SK-N-SH treated with all-trans-retinoic acid at 6 μM for 48 hours (cell line): ENCODE data around the gene PYGL.

Experiments used
- ATAC-seq: fragments of 200-7000 bp; cut with Tn5 transposase; 3 replicates; pipeline ENCODE4 v1.9.1; 2020; ENCODE audit warnings: mild to moderate bottlenecking, moderate library complexity
- ARNTL ChIP-seq: fragments of 450-650 bp; formaldehyde crosslinking; IDR thresholded peaks from 2 replicates; pipeline ENCODE4 v1.5.0; 2020; ENCODE audit warnings: low read depth, mild to moderate bottlenecking, moderate library complexity, borderline replicate concordance
- BACH2 ChIP-seq: fragments of 250-450 bp; sonication (Bioruptor Pico); IDR thresholded peaks from 2 replicates; pipeline ENCODE4 v1.9.0; 2021; ENCODE audit warnings: mild to moderate bottlenecking, borderline replicate concordance
- CSDC2 ChIP-seq: fragments of 250-450 bp; sonication (Bioruptor Pico); IDR thresholded peaks from 2 replicates; pipeline ENCODE4 v1.5.0; 2020; ENCODE audit warnings: mild to moderate bottlenecking, moderate library complexity
- ESRRG ChIP-seq: fragments of 250-450 bp; sonication (Bioruptor Pico); IDR thresholded peaks from 2 replicates; pipeline ENCODE4 v1.6.1; 2021; ENCODE audit warnings: mild to moderate bottlenecking
- GLIS3 ChIP-seq: fragments of 250-450 bp; sonication (Bioruptor Pico); IDR thresholded peaks from 2 replicates; pipeline ENCODE4 v1.5.0; 2020; ENCODE audit warnings: mild to moderate bottlenecking, moderate library complexity
- ISL1 ChIP-seq: fragments of 250-450 bp; sonication (Bioruptor Pico); IDR thresholded peaks from 2 replicates; pipeline ENCODE4 v2.1.2; 2022; ENCODE audit warnings: mild to moderate bottlenecking, moderate library complexity
- OSR1 ChIP-seq: fragments of 250-450 bp; sonication (Bioruptor Pico); IDR thresholded peaks from 2 replicates; pipeline ENCODE4 v1.8.0; 2022; ENCODE audit warnings: moderate library complexity, mild to moderate bottlenecking, inconsistent platforms
- PPARA ChIP-seq: fragments of 250-450 bp; sonication (Bioruptor Pico); IDR thresholded peaks from 2 replicates; pipeline ENCODE4 v1.5.0; 2020; ENCODE audit warnings: mild to moderate bottlenecking, borderline replicate concordance
- RARB ChIP-seq: fragments of 250-450 bp; sonication (Bioruptor Pico); IDR thresholded peaks from 2 replicates; pipeline ENCODE4 v1.8.0; 2021; ENCODE audit warnings: mild to moderate bottlenecking, moderate library complexity
- SNAI2 ChIP-seq: fragments of 250-450 bp; sonication (Bioruptor Pico); IDR thresholded peaks from 2 replicates; pipeline ENCODE4 v1.5.0; 2020; ENCODE audit warnings: mild to moderate bottlenecking, moderate library complexity
- TCF4 ChIP-seq: fragments of 250-450 bp; sonication (Bioruptor Pico); IDR thresholded peaks from 2 replicates; pipeline ENCODE4 v1.8.0; 2021; ENCODE audit warnings: mild to moderate bottlenecking, moderate library complexity, borderline replicate concordance
- ZC3H10 ChIP-seq: fragments of 250-450 bp; sonication (Bioruptor Pico); IDR thresholded peaks from 2 replicates; pipeline ENCODE4 v1.5.1; 2021; ENCODE audit warnings: mild to moderate bottlenecking, moderate library complexity
- ZFP3 ChIP-seq: fragments of 250-450 bp; sonication (Bioruptor Pico); IDR thresholded peaks from 2 replicates; pipeline ENCODE4 v1.5.0; 2020; ENCODE audit warnings: mild to moderate bottlenecking, moderate library complexity
- ZFP30 ChIP-seq: fragments of 450-650 bp; formaldehyde crosslinking; IDR thresholded peaks from 2 replicates; pipeline ENCODE4 v1.5.0; 2022; ENCODE audit warnings: mild to moderate bottlenecking, moderate library complexity
- ZNF565 ChIP-seq: fragments of 450-650 bp; formaldehyde crosslinking; conservative IDR thresholded peaks from 2 replicates; pipeline ENCODE4 v1.5.0; 2020; ENCODE audit warnings: low read depth, mild to moderate bottlenecking, moderate library complexity
- ZNF70 ChIP-seq: fragments of 450-650 bp; formaldehyde crosslinking; IDR thresholded peaks from 2 replicates; pipeline ENCODE4 v1.5.0; 2020; ENCODE audit warnings: mild to moderate bottlenecking, moderate library complexity
- ZNF8 ChIP-seq: fragments of 450-650 bp; formaldehyde crosslinking; IDR thresholded peaks from 2 replicates; pipeline ENCODE4 v1.5.0; 2020; ENCODE audit warnings: mild to moderate bottlenecking, moderate library complexity
- TF ChIP-seq, protein P1 (sequence below): fragments of 250-450 bp; sonication (Bioruptor Pico); IDR thresholded peaks from 2 replicates; pipeline ENCODE4 v1.5.0; 2020; ENCODE audit warnings: mild to moderate bottlenecking, moderate library complexity
- TF ChIP-seq, protein P2 (sequence below): fragments of 250-450 bp; sonication (Bioruptor Pico); IDR thresholded peaks from 2 replicates; pipeline ENCODE4 v1.5.1; 2021; ENCODE audit warnings: mild to moderate bottlenecking, moderate library complexity
- TF ChIP-seq, protein P3 (sequence below): fragments of 250-450 bp; sonication (Bioruptor Pico); IDR thresholded peaks from 2 replicates; pipeline ENCODE4 v1.8.0; 2021; ENCODE audit warnings: low read depth, mild to moderate bottlenecking, moderate library complexity, borderline replicate concordance
- TF ChIP-seq, protein P4 (sequence below): fragments of 250-450 bp; sonication (Bioruptor Pico); IDR thresholded peaks from 2 replicates; pipeline ENCODE4 v1.8.0; 2020; ENCODE audit warnings: mild to moderate bottlenecking, moderate library complexity, borderline replicate concordance
- TF ChIP-seq, protein P5 (sequence below): fragments of 250-450 bp; sonication (Bioruptor Pico); IDR thresholded peaks from 2 replicates; pipeline ENCODE4 v1.5.1; 2020; ENCODE audit warnings: low read depth, mild to moderate bottlenecking, moderate library complexity

PYGL gene

DNA sequence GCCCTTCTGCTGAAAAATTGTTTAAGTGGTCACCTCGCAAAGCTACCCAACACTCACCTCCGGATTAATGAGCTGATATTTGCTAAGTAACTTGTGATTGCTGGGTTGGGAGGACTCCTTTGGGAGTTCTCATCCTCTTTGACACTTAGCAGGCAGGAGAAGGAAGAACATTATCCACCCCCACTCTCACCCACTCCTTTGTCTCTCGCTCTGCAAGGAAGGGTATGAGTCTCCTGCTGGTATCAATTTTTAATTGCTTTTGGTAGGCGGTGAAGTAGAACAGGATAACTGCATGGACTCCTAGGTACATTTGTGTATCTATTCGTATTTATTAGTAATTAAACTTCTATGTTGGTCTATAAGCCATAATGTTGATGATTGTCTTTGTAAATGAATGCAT lies 79.3 kb downstream of the PYGL start:
- ATAC-seq = no peak
- TF ChIP-seq ARNTL (CRISPR knock-in tag) (no peak), ZNF70 (CRISPR knock-in tag) (no peak), CSDC2 (no peak), OSR1 (CRISPR knock-in tag) (no peak)

DNA sequence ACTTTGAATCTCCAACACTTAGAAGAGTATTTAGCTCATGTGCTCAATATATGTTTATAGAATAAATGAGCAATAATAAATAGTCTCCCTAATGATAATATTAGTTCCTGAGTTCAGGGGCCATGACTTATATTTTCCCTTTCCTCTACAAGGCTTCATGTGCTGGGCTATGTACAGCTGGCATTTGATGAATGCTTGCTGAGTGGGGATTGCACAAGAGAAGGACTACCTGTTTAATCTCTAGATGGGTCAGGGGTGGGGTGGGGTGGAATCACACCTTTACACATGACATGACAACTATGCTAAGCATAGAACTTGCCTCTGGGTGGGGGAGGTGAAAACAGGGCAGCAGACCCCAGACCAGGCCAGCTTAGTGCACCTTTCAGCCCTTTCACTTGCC lies 80.0 kb downstream of the PYGL start:
- ATAC-seq = no peak
- TF ChIP-seq ZFP3 (CRISPR knock-in tag) = no peak
- TF ChIP-seq, protein P1, sequence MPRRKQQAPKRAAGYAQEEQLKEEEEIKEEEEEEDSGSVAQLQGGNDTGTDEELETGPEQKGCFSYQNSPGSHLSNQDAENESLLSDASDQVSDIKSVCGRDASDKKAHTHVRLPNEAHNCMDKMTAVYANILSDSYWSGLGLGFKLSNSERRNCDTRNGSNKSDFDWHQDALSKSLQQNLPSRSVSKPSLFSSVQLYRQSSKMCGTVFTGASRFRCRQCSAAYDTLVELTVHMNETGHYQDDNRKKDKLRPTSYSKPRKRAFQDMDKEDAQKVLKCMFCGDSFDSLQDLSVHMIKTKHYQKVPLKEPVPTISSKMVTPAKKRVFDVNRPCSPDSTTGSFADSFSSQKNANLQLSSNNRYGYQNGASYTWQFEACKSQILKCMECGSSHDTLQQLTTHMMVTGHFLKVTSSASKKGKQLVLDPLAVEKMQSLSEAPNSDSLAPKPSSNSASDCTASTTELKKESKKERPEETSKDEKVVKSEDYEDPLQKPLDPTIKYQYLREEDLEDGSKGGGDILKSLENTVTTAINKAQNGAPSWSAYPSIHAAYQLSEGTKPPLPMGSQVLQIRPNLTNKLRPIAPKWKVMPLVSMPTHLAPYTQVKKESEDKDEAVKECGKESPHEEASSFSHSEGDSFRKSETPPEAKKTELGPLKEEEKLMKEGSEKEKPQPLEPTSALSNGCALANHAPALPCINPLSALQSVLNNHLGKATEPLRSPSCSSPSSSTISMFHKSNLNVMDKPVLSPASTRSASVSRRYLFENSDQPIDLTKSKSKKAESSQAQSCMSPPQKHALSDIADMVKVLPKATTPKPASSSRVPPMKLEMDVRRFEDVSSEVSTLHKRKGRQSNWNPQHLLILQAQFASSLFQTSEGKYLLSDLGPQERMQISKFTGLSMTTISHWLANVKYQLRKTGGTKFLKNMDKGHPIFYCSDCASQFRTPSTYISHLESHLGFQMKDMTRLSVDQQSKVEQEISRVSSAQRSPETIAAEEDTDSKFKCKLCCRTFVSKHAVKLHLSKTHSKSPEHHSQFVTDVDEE (CRISPR knock-in tag) = no peak
- no peak for TF ChIP-seq ISL1 (CRISPR knock-in tag)
- TF ChIP-seq, protein P2, sequence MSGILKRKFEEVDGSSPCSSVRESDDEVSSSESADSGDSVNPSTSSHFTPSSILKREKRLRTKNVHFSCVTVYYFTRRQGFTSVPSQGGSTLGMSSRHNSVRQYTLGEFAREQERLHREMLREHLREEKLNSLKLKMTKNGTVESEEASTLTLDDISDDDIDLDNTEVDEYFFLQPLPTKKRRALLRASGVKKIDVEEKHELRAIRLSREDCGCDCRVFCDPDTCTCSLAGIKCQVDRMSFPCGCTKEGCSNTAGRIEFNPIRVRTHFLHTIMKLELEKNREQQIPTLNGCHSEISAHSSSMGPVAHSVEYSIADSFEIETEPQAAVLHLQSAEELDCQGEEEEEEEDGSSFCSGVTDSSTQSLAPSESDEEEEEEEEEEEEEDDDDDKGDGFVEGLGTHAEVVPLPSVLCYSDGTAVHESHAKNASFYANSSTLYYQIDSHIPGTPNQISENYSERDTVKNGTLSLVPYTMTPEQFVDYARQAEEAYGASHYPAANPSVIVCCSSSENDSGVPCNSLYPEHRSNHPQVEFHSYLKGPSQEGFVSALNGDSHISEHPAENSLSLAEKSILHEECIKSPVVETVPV (CRISPR knock-in tag) = no peak
- TF ChIP-seq ZNF70 (CRISPR knock-in tag) = no peak
- TF ChIP-seq ZFP30 (CRISPR knock-in tag) = no peak
- no peak for TF ChIP-seq OSR1 (CRISPR knock-in tag)
- TF ChIP-seq, protein P3, sequence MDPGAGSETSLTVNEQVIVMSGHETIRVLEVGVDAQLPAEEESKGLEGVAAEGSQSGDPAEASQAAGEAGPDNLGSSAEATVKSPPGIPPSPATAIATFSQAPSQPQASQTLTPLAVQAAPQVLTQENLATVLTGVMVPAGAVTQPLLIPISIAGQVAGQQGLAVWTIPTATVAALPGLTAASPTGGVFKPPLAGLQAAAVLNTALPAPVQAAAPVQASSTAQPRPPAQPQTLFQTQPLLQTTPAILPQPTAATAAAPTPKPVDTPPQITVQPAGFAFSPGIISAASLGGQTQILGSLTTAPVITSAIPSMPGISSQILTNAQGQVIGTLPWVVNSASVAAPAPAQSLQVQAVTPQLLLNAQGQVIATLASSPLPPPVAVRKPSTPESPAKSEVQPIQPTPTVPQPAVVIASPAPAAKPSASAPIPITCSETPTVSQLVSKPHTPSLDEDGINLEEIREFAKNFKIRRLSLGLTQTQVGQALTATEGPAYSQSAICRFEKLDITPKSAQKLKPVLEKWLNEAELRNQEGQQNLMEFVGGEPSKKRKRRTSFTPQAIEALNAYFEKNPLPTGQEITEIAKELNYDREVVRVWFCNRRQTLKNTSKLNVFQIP (CRISPR knock-in tag) = no peak
- no peak for TF ChIP-seq ESRRG
- TF ChIP-seq BACH2 = no peak
- TF ChIP-seq, protein P4, sequence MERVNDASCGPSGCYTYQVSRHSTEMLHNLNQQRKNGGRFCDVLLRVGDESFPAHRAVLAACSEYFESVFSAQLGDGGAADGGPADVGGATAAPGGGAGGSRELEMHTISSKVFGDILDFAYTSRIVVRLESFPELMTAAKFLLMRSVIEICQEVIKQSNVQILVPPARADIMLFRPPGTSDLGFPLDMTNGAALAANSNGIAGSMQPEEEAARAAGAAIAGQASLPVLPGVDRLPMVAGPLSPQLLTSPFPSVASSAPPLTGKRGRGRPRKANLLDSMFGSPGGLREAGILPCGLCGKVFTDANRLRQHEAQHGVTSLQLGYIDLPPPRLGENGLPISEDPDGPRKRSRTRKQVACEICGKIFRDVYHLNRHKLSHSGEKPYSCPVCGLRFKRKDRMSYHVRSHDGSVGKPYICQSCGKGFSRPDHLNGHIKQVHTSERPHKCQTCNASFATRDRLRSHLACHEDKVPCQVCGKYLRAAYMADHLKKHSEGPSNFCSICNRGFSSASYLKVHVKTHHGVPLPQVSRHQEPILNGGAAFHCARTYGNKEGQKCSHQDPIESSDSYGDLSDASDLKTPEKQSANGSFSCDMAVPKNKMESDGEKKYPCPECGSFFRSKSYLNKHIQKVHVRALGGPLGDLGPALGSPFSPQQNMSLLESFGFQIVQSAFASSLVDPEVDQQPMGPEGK (CRISPR knock-in tag) = no peak
- no peak for TF ChIP-seq TCF4 (CRISPR knock-in tag)
- TF ChIP-seq GLIS3 (CRISPR knock-in tag) = no peak
- no peak for TF ChIP-seq ZC3H10
- no peak for TF ChIP-seq ZNF565 (CRISPR knock-in tag)
- no peak for TF ChIP-seq ZNF8 (CRISPR knock-in tag)
- TF ChIP-seq PPARA = no peak
- TF ChIP-seq, all 23 proteins: peak for 0

DNA sequence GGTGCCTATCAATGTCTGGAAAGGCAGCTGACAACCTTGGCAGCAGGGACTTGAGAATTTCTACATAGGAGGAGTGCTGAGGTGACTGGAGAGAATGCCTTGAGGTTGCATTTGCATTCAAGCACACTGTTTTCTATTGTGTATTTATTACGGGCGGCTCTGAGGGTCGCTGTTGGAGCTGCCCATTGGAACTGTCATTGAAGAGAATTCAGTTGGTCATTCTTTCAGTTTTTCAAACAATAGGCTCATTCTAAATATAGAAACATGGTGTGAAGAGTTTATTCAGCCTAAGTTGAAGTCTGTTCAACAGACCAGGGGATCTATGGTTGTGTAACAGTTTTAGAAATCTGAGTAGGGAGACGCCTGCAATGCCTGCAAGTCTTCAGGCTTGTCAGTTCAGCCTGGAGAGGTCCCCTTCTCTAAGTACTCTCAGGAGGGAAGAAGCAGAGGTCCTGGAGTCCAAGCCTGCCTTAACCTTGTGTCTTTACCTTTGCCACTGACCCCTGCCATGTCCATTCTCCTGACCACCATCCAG lies 82.2 kb downstream of the PYGL start:
- TF ChIP-seq, protein P5, sequence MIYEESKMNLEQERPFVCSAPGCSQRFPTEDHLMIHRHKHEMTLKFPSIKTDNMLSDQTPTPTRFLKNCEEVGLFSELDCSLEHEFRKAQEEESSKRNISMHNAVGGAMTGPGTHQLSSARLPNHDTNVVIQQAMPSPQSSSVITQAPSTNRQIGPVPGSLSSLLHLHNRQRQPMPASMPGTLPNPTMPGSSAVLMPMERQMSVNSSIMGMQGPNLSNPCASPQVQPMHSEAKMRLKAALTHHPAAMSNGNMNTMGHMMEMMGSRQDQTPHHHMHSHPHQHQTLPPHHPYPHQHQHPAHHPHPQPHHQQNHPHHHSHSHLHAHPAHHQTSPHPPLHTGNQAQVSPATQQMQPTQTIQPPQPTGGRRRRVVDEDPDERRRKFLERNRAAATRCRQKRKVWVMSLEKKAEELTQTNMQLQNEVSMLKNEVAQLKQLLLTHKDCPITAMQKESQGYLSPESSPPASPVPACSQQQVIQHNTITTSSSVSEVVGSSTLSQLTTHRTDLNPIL (CRISPR knock-in tag) = no peak
- TF ChIP-seq GLIS3 (CRISPR knock-in tag) = no peak
- TF ChIP-seq ESRRG = no peak
- TF ChIP-seq, protein P2 (CRISPR knock-in tag) = no peak
- no peak for TF ChIP-seq RARB (CRISPR knock-in tag)
- TF ChIP-seq SNAI2 (CRISPR knock-in tag) = no peak
- no peak for TF ChIP-seq ZFP30 (CRISPR knock-in tag)
- TF ChIP-seq, all 23 proteins: peak for 0
- no peak for ATAC-seq
